Subcutaneous abdominal adipose tissue (tissue), 5 donors: ENCODE data around the gene MPDZ.

ENCODE experiments used
- H3K27ac ChIP-seq: one replicate; pipeline ENCODE4 v1.7.0; 2013; ENCODE audit warnings: low read depth, mild to moderate bottlenecking, inconsistent platforms, low read length, moderate library complexity
- H3K27me3 ChIP-seq, 5 donors: one replicate each; pipeline ENCODE4 v1.7.0; 2013; ENCODE audit warnings: low read length in 5 of 5, inconsistent platforms in 1 of 5; ENCODE audit not compliant: control insufficient read depth in 5 of 5, insufficient read depth in 4 of 5
- H3K36me3 ChIP-seq, 5 donors: one replicate each; pipeline ENCODE4 v1.7.0; 2013; ENCODE audit warnings: low read length in 5 of 5; ENCODE audit not compliant: control insufficient read depth in 5 of 5, insufficient read depth in 5 of 5
- H3K4me1 ChIP-seq, 5 donors: one replicate each; pipeline ENCODE4 v1.7.0; 2013; ENCODE audit warnings: low read length in 5 of 5, mild to moderate bottlenecking in 3 of 5, moderate library complexity in 1 of 5; ENCODE audit not compliant: control insufficient read depth in 5 of 5, insufficient read depth in 5 of 5
- H3K4me3 ChIP-seq, 5 donors: one replicate each; pipeline ENCODE4 v1.7.0; 2013; ENCODE audit warnings: low read length in 5 of 5, low read depth in 1 of 5
- H3K9ac ChIP-seq, 5 donors: one replicate each; pipeline ENCODE4 v1.7.0; 2013; ENCODE audit warnings: low read length in 5 of 5, mild to moderate bottlenecking in 4 of 5, moderate library complexity in 3 of 5
- H3K9me3 ChIP-seq, 5 donors: one replicate each; pipeline ENCODE4 v1.7.0; 2013; ENCODE audit warnings: low read length in 5 of 5; ENCODE audit not compliant: control insufficient read depth in 5 of 5
- donor health status: healthy.
- donor health status: healthy.
- donor health status: healthy.
- donor health status: healthy.
- donor health status: healthy.

MPDZ gene

GRCh38 chr9:13128266-13128860 is 151.1 kb downstream of the MPDZ start:
- peaks cover 20 to 36% (median 25%) of the 10 kb centered on the region in 5 donors for H3K36me3 ChIP-seq
- H3K27ac ChIP-seq = peak overlapping the region; percentile 59
- no peak overlapping the region for H3K4me3 ChIP-seq
- H3K9ac ChIP-seq = no peak overlapping the region
- peaks cover 0 to 10% (median 0%) of the 10 kb centered on the region in 5 donors for H3K4me1 ChIP-seq
- H3K27me3 ChIP-seq = no peaks in the 10 kb centered on the region
- no peaks in the 10 kb centered on the region for H3K9me3 ChIP-seq

- peaks cover 12 to 35% (median 24%) of the 10 kb centered on the region in 5 donors for H3K36me3 ChIP-seq
These were observed 152.4 kb downstream of the MPDZ start for GRCh38 chr9:13127131-13127530.

GRCh38 chr9:13125261-13125660 is 154.2 kb downstream of the MPDZ start:
- Histone ChIP-seq H3K9ac (no peak overlapping the region), H3K4me1 (peaks cover 0 to 10% (median 0%) of the 10 kb centered on the region in 5 donors), H3K4me3 (no peak overlapping the region), H3K27ac (no peak overlapping the region), H3K27me3 (no peaks in the 10 kb centered on the region), H3K9me3 (no peaks in the 10 kb centered on the region), H3K36me3 (peaks cover 24 to 44% (median 29%) of the 10 kb centered on the region in 5 donors)

More at GRCh38 chr9:13127131-13127530, 152.4 kb downstream of the MPDZ start:
- H3K9me3 ChIP-seq = no peaks in the 10 kb centered on the region
- no peak overlapping the region for H3K9ac ChIP-seq
- no peak overlapping the region for H3K27ac ChIP-seq
- no peak overlapping the region for H3K4me3 ChIP-seq
- H3K27me3 ChIP-seq = no peaks in the 10 kb centered on the region
- H3K4me1 ChIP-seq = peaks cover 0 to 10% (median 0%) of the 10 kb centered on the region in 5 donors

GRCh38 chr9:13122756-13123369 is 156.6 kb downstream of the MPDZ start:
- H3K4me3 ChIP-seq = no peak overlapping the region
- no peaks in the 10 kb centered on the region for H3K9me3 ChIP-seq
- H3K27me3 ChIP-seq = no peaks in the 10 kb centered on the region
- peaks cover 31 to 60% (median 36%) of the 10 kb centered on the region in 5 donors for H3K36me3 ChIP-seq
- no peaks in the 10 kb centered on the region for H3K4me1 ChIP-seq
- H3K27ac ChIP-seq = no peak overlapping the region
- no peak overlapping the region for H3K9ac ChIP-seq

- Histone ChIP-seq H3K9me3 (no peaks in the 10 kb centered on the region), H3K36me3 (peaks cover 20 to 44% (median 22%) of the 10 kb centered on the region in 5 donors), H3K4me1 (peaks cover 0 to 3% (median 0%) of the 10 kb centered on the region in 5 donors), H3K9ac (no peak overlapping the region), H3K27me3 (no peaks in the 10 kb centered on the region), H3K27ac (no peak overlapping the region), H3K4me3 (no peak overlapping the region)
These were observed 161.2 kb downstream of the MPDZ start for GRCh38 chr9:13118313-13118712.

GRCh38 chr9:13116292-13116691 is 163.2 kb downstream of the MPDZ start:
- Histone ChIP-seq H3K9ac (no peak overlapping the region), H3K27me3 (no peaks in the 10 kb centered on the region), H3K4me3 (no peak overlapping the region), H3K4me1 (peaks cover 0 to 14% (median 6%) of the 10 kb centered on the region in 5 donors), H3K27ac (no peak overlapping the region), H3K9me3 (no peaks in the 10 kb centered on the region), H3K36me3 (peaks cover 11 to 35% (median 14%) of the 10 kb centered on the region in 5 donors)

GRCh38 chr9:13113751-13114150 is 165.7 kb downstream of the MPDZ start:
- Histone ChIP-seq H3K27ac (no peak overlapping the region), H3K4me1 (peaks cover 0 to 24% (median 13%) of the 10 kb centered on the region in 5 donors), H3K36me3 (peaks cover 6 to 24% (median 11%) of the 10 kb centered on the region in 5 donors), H3K27me3 (no peaks in the 10 kb centered on the region), H3K4me3 (no peak overlapping the region), H3K9me3 (no peaks in the 10 kb centered on the region), H3K9ac (no peak overlapping the region)

GRCh38 chr9:13113216-13113615 is 166.3 kb downstream of the MPDZ start:
- Histone ChIP-seq H3K36me3 (peaks cover 9 to 20% (median 11%) of the 10 kb centered on the region in 5 donors), H3K4me3 (no peak overlapping the region), H3K9me3 (no peaks in the 10 kb centered on the region), H3K27ac (no peak overlapping the region), H3K27me3 (no peaks in the 10 kb centered on the region), H3K4me1 (peaks cover 0 to 24% (median 13%) of the 10 kb centered on the region in 5 donors), H3K9ac (no peak overlapping the region)

- Histone ChIP-seq H3K27ac (no peak overlapping the region), H3K9ac (no peak overlapping the region), H3K27me3 (no peaks in the 10 kb centered on the region), H3K4me3 (no peak overlapping the region), H3K9me3 (no peaks in the 10 kb centered on the region), H3K36me3 (peaks cover 14 to 28% (median 20%) of the 10 kb centered on the region in 5 donors), H3K4me1 (peaks cover 0 to 24% (median 13%) of the 10 kb centered on the region in 5 donors)
These were observed 167.7 kb downstream of the MPDZ start for GRCh38 chr9:13111778-13112177.

GRCh38 chr9:13110766-13111417 is 168.6 kb downstream of the MPDZ start:
- Histone ChIP-seq H3K27me3 (no peaks in the 10 kb centered on the region), H3K9me3 (no peaks in the 10 kb centered on the region), H3K9ac (no peak overlapping the region), H3K36me3 (peaks cover 16 to 36% (median 23%) of the 10 kb centered on the region in 5 donors), H3K4me1 (peaks cover 0 to 24% (median 13%) of the 10 kb centered on the region in 5 donors), H3K4me3 (no peak overlapping the region), H3K27ac (peak overlapping the region; percentile 42)
